Measurements from ENCODE around the gene ABCA1.

DNA sequence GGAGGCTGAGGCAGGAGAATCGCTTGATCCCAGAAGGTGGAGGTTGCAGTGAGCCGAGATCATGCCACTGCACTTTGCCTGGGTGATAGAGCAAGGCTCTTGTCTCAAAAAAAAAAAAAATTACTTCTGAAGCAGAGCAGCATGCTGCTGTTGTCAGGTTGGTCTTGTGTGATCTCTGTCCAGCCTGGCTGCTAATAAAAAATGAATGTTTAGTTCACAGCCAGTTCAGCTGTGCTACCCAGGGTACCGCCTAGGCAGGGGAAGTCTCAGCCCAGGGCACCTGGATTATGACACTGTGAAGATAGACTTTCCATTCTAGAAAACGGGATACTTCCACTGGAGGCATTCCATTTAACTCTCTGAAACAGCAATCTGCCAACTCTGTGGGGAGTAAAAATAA is 23.5 kb upstream of the ABCA1 start:
- TF ChIP-seq, protein P1, sequence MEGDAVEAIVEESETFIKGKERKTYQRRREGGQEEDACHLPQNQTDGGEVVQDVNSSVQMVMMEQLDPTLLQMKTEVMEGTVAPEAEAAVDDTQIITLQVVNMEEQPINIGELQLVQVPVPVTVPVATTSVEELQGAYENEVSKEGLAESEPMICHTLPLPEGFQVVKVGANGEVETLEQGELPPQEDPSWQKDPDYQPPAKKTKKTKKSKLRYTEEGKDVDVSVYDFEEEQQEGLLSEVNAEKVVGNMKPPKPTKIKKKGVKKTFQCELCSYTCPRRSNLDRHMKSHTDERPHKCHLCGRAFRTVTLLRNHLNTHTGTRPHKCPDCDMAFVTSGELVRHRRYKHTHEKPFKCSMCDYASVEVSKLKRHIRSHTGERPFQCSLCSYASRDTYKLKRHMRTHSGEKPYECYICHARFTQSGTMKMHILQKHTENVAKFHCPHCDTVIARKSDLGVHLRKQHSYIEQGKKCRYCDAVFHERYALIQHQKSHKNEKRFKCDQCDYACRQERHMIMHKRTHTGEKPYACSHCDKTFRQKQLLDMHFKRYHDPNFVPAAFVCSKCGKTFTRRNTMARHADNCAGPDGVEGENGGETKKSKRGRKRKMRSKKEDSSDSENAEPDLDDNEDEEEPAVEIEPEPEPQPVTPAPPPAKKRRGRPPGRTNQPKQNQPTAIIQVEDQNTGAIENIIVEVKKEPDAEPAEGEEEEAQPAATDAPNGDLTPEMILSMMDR (conservative IDR thresholded peaks at IDR 0.05 in 1 of 2, IDR thresholded peaks at IDR 0.05 in 1 of 2; ENCODE audit: low read depth in 1 of 2, low read length in 2 of 2): no peak
- no peak for TF ChIP-seq EZH2 (IDR thresholded peaks at IDR 0.05; ENCODE audit: low read length, missing control alignments)

Measured in fibroblast of lung (primary cell).